Lung (tissue), 12 donors: ENCODE measurements around the gene MSLN. TPM values are rescaled to one million over a fixed set of nuclear protein-coding genes. Genes with fewer than 3 reads are reported as not detected.

Source experiments
- ATAC-seq: fragments of 200-7000 bp; cut with Tn5 transposase; one replicate; pipeline ENCODE4 v1.9.1; 2020; ENCODE audit warnings: moderate number of reproducible peaks; ENCODE audit not compliant: insufficient read depth, low FRiP score
- DNase-seq, 3 donors: peaks; one replicate each; pipeline ENCODE4 v3.0.0-alpha.2; 2013 to 2017
- H3K27ac ChIP-seq, 2 donors: one replicate each; pipeline ENCODE4 v1.5.1; 2013; ENCODE audit warnings: mild to moderate bottlenecking in 2 of 2, moderate library complexity in 2 of 2, control low read depth in 1 of 2, inconsistent platforms in 1 of 2, low read depth in 1 of 2, low read length in 1 of 2
- H3K27me3 ChIP-seq, 3 donors: one replicate each; pipeline ENCODE4 v1.5.1; 2013; ENCODE audit warnings: low read length in 2 of 3; ENCODE audit not compliant: control insufficient read depth in 3 of 3, insufficient read depth in 3 of 3
- H3K36me3 ChIP-seq, 4 donors: one replicate each; pipeline ENCODE4 v1.5.1; 2013; ENCODE audit warnings: low read length in 4 of 4, mild to moderate bottlenecking in 1 of 4, moderate library complexity in 1 of 4; ENCODE audit not compliant: control insufficient read depth in 4 of 4, insufficient read depth in 4 of 4
- H3K4me1 ChIP-seq, 5 donors: one replicate each; pipeline ENCODE4 v1.5.1; 2013; ENCODE audit warnings: low read length in 5 of 5, mild to moderate bottlenecking in 2 of 5, moderate library complexity in 1 of 5; ENCODE audit not compliant: control insufficient read depth in 5 of 5, insufficient read depth in 5 of 5
- H3K4me3 ChIP-seq: one replicate; pipeline ENCODE4 v1.5.1; 2013; ENCODE audit warnings: mild to moderate bottlenecking, control low read depth, moderate library complexity
- H3K9ac ChIP-seq, 2 donors: one replicate each; pipeline ENCODE4 v1.5.1; 2013; ENCODE audit warnings: low read length in 2 of 2, control low read depth in 1 of 2; ENCODE audit not compliant: insufficient read depth in 1 of 2
- H3K9me3 ChIP-seq, 4 donors: one replicate each; pipeline ENCODE4 v1.5.1; 2013; ENCODE audit warnings: low read length in 3 of 4, mild to moderate bottlenecking in 1 of 4, moderate library complexity in 1 of 4; ENCODE audit not compliant: control insufficient read depth in 4 of 4, insufficient read depth in 3 of 4
- CTCF ChIP-seq: IDR thresholded peaks from 2 replicates; pipeline ENCODE4 v1.5.1; 2012; ENCODE audit warnings: mild to moderate bottlenecking; ENCODE audit errors: control extremely low read depth, extremely low read depth
- WGBS, 2 donors: extraction: QIAGEN DNeasy Blood & Tissue Kit; methylation state at CpG; one replicate each; pipeline ENCODE4 v1.1.7; 2013; 5-methylcytosine and 5-hydroxymethylcytosine counted together
- polyA plus RNA-seq, 2 donors: library from polyadenylated mRNA; stranded (reverse); fragments of 200-250 nt; gene quantifications; one replicate each; pipeline ENCODE4 v1.2.1, GENCODE V29; 2013
- total RNA-seq, 2 donors: library from RNA; depleted of rRNA in 1 of 2; stranded (reverse); fragments of >200 nt in 1 of 2; gene quantifications; one replicate each; pipeline ENCODE4 v1.2.1, GENCODE V29; 2014 to 2021
- donor health status: control.
- donor health status: control.
- donor health status: Bipolar disorder and iron deficiency.
- donor health status: healthy.
- donor health status: DM: yes; HTN: yes; CAD: no.

Gene MSLN
- total and polyA plus RNA-seq, 4 donors: 98.8 to 155 (median 120) TPM

GRCh38 chr16:802461-802860, 41.9 kb downstream of the MSLN start:
- Histone ChIP-seq H3K4me1 (no peaks in the 10 kb centered on the region), H3K4me3 (no peak overlapping the region), H3K36me3 (no peaks in the 10 kb centered on the region), H3K9me3 (peaks cover 0 to 4% (median 0%) of the 10 kb centered on the region in 4 donors), H3K27me3 (peaks cover 4 to 36% (median 6%) of the 10 kb centered on the region in 3 donors), H3K9ac (no peak overlapping the region), H3K27ac (no peak overlapping the region)
- 69 to 82% methylated on average over 7 of the region's 7 CpGs for WGBS, 2 donors
- no peak for TF ChIP-seq CTCF
- DNase-seq: no peak
- no peak for ATAC-seq

DNA sequence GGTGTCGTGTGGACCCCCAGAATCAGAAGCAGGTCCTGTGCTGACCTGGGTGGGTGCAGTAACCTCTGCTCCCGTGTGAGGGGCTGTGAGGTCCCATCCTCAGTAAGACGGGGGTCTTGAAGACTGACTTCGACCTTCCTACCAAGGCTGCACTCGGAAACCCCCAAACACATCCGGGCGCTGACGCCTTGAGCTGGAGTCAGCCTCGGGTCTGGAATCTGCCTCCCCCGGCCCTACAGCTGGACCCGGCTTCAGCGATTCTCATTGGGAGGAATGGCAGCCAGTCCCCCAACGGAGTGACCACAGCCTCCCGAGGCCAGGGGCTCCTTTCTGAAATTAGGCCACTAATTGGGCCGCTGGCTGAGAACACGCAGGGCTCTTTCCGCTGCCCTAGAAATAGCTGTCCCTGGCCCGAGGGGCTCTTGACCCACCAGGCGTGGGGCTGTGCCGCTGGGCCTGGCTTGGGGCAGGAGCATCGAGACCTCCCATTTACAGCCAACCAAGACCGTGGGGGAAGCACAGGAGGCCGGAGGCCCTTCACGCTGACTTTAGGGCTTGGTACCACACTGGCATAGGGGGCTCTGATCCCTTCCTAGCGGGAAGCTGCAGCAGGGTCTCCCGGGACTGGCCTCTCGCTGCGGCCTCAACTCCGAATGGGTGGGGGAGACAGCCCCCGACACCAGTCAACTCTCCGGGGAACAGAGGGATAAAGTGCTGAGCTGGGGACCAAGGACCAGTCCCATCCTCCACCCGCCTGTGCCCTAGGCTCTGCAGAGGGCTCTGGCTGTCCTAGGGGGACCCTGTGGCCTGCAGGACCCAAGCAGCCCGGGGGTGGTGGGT, 42.6 kb downstream of the MSLN start:
- no peak overlapping the region for H3K4me3 ChIP-seq
- no peaks in the 10 kb centered on the region for H3K36me3 ChIP-seq
- DNase-seq (no peak), ATAC-seq (no peak)
- H3K27ac ChIP-seq: no peak overlapping the region
- H3K9ac ChIP-seq: no peak overlapping the region
- peaks cover 0 to 36% (median 6%) of the 10 kb centered on the region in 3 donors for H3K27me3 ChIP-seq
- peaks cover 0 to 3% (median 0%) of the 10 kb centered on the region in 5 donors for H3K4me1 ChIP-seq
- 73 to 81% methylated on average over 33 of the region's 33 CpGs for whole genome bisulfite sequencing, 2 donors
- no peak for TF ChIP-seq CTCF
- peaks cover 0 to 1% (median 0%) of the 10 kb centered on the region in 4 donors for H3K9me3 ChIP-seq

DNA sequence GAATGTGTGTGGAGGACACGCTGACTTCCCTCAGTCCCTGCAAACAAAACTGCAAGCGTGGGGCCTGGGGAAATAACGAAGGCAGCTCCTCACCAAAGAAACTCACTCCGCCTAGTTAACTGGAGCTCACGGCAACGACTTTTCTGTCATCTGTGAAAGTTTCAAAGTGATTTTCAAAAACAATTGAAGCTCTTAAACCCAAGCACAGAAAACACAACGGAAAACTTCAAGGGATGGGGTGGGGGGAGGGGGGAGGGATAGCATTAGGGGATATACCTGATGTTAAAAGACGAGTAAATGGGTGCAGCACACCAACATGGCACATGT, 43.2 kb downstream of the MSLN start:
- H3K36me3 ChIP-seq: no peaks in the 10 kb centered on the region
- ATAC-seq (no peak), DNase-seq (no peak)
- no peak overlapping the region for H3K27ac ChIP-seq
- H3K27me3 ChIP-seq: peaks cover 0 to 36% (median 6%) of the 10 kb centered on the region in 3 donors
- WGBS, 2 donors: 50 to 61% methylated on average over 8 of the region's 8 CpGs
- peaks cover 0 to 6% (median 2%) of the 10 kb centered on the region in 5 donors for H3K4me1 ChIP-seq
- no peak for TF ChIP-seq CTCF
- H3K4me3 ChIP-seq: no peak overlapping the region
- H3K9ac ChIP-seq: no peak overlapping the region
- peaks cover 0 to 1% (median 0%) of the 10 kb centered on the region in 4 donors for H3K9me3 ChIP-seq
